Measurements from ENCODE around the gene CSNK2A2.

The CSNK2A2 gene

DNA sequence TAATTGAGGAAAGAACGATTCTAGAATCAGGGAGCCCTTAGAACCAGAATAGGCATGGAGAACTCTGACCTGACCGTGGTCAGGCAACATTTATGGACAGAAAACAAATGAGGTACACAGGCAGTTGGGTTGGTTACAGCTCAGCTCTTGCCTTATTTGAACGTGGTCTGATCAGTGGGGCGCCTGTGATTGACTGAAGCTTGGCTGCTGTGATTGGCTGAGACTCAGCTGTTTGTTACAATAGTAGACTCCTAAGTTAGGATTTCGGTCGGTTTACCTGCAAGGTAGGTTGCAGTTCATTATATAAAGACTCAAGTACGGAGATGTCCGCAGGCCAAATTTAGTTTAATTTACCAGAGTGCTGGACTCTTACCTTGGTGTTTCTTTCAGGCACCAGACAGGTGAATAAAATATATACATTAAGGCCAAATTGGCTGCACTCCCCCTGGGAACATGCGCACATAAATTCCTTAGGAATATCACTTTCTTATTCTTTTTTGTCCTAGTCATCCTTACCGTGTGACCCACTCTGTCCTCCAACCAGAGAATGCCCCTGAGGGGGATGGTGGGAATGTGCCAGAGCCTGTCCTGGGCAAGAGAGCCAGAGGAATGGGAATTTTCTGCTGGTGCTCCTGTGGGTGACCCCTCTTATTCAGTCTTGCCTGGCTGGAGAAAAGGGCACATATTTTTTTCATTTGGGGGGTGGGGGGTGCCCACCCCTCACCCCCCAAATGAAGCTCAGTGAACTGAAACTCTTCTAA lies 7.5 kb upstream of the CSNK2A2 start:
- Histone ChIP-seq H3K9ac (no peak overlapping the region), H3K4me1 (ENCODE audit: low read depth, poor library complexity, severe bottlenecking) (no peaks in the 10 kb centered on the region)

GRCh38 chr16:58201163-58201562 lies 3.3 kb upstream of the CSNK2A2 start:
- Histone ChIP-seq H3K36me3 (ENCODE audit: insufficient read depth) (peaks cover 3% of the 10 kb centered on the region; the same call in 1 of the 2 replicates), H2AFZ (ENCODE audit: low read depth) (no peak overlapping the region), H3K4me1 (ENCODE audit: low read depth, poor library complexity, severe bottlenecking) (peaks cover 12% of the 10 kb centered on the region), H4K20me1 (ENCODE audit: insufficient read depth) (no peaks in the 10 kb centered on the region), H3K27ac (no peak overlapping the region), H3K79me2 (ENCODE audit: insufficient read depth, low read depth) (peaks cover 12% of the 10 kb centered on the region), H3K4me2 (no peak overlapping the region), H3K9ac (no peak overlapping the region), H3K4me3 (IDR thresholded peaks at IDR 0.05; ENCODE audit: insufficient read depth, low read depth, low read length) (no peak overlapping the region), H3K27me3 (ENCODE audit: insufficient read depth, low read depth) (no peaks in the 10 kb centered on the region)
- TF ChIP-seq, protein P1, sequence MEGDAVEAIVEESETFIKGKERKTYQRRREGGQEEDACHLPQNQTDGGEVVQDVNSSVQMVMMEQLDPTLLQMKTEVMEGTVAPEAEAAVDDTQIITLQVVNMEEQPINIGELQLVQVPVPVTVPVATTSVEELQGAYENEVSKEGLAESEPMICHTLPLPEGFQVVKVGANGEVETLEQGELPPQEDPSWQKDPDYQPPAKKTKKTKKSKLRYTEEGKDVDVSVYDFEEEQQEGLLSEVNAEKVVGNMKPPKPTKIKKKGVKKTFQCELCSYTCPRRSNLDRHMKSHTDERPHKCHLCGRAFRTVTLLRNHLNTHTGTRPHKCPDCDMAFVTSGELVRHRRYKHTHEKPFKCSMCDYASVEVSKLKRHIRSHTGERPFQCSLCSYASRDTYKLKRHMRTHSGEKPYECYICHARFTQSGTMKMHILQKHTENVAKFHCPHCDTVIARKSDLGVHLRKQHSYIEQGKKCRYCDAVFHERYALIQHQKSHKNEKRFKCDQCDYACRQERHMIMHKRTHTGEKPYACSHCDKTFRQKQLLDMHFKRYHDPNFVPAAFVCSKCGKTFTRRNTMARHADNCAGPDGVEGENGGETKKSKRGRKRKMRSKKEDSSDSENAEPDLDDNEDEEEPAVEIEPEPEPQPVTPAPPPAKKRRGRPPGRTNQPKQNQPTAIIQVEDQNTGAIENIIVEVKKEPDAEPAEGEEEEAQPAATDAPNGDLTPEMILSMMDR (conservative IDR thresholded peaks at IDR 0.05; ENCODE audit: low read depth, low read length) = no peak

More for the DNA sequence above, 7.5 kb upstream of the CSNK2A2 start:
- H3K27me3 ChIP-seq (ENCODE audit: insufficient read depth, low read depth) = no peaks in the 10 kb centered on the region
- no peak overlapping the region for H3K4me2 ChIP-seq
- TF ChIP-seq, protein P1 (conservative IDR thresholded peaks at IDR 0.05; ENCODE audit: low read depth, low read length) = no peak
- no peak overlapping the region for H2AFZ ChIP-seq (ENCODE audit: low read depth)
- H3K27ac ChIP-seq = no peak overlapping the region
- H4K20me1 ChIP-seq (ENCODE audit: insufficient read depth) = no peaks in the 10 kb centered on the region
- no peaks in the 10 kb centered on the region for H3K79me2 ChIP-seq (ENCODE audit: insufficient read depth, low read depth)
- H3K36me3 ChIP-seq (ENCODE audit: insufficient read depth) = no peaks in the 10 kb centered on the region
- H3K4me3 ChIP-seq (IDR thresholded peaks at IDR 0.05; ENCODE audit: insufficient read depth, low read depth, low read length) = no peak overlapping the region

- no peak overlapping the region for H3K9ac ChIP-seq
- no peak overlapping the region for H3K4me3 ChIP-seq (IDR thresholded peaks at IDR 0.05; ENCODE audit: insufficient read depth, low read depth, low read length)
- no peaks in the 10 kb centered on the region for H3K27me3 ChIP-seq (ENCODE audit: insufficient read depth, low read depth)
- H3K79me2 ChIP-seq (ENCODE audit: insufficient read depth, low read depth) = peaks cover 20% of the 10 kb centered on the region
- no peaks in the 10 kb centered on the region for H4K20me1 ChIP-seq (ENCODE audit: insufficient read depth)
- H2AFZ ChIP-seq (ENCODE audit: low read depth) = no peak overlapping the region
- H3K4me2 ChIP-seq = no peak overlapping the region
- peaks cover 20% of the 10 kb centered on the region for H3K4me1 ChIP-seq (ENCODE audit: low read depth, poor library complexity, severe bottlenecking)
- TF ChIP-seq, protein P1 (conservative IDR thresholded peaks at IDR 0.05; ENCODE audit: low read depth, low read length) = no peak
- peaks cover 8% of the 10 kb centered on the region; the same call in 1 of the 2 replicates for H3K36me3 ChIP-seq (ENCODE audit: insufficient read depth)
- no peak overlapping the region for H3K27ac ChIP-seq
These were observed 2.3 kb upstream of the CSNK2A2 start for GRCh38 chr16:58200004-58200797.

DNA sequence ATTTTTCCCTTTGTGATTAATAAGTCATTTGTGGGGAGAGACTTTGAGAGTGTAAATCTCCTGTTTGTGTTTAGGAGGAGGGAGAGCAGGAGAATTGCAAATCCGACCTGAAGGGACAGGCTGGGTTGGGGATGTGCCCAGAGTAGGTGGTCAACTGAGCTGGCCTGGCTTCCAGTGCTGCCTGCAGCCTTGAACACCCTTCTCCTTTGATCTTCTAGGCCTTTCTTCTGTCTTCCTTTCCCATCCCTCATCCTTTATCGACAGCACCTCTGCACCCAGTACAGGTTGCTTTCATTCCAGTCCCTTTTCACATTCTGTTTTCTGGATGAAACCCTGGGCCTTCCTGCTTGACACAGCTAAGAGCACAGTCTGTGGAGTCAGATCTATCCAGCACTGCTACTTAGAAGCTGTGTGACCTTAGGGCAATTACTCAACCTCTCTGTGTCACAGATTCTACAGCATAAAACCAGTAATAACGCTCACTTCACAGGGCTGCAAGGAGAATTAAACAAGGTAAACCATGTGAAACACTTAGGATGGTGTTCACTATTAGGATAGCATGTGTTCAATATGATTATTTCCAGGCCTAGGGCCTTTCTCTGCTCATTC lies 1.0 kb upstream of the CSNK2A2 start:
- no peak overlapping the region for H3K9ac ChIP-seq
- H3K27ac ChIP-seq = no peak overlapping the region
- TF ChIP-seq, protein P1 (conservative IDR thresholded peaks at IDR 0.05; ENCODE audit: low read depth, low read length) = no peak

More for the DNA sequence above, 1.0 kb upstream of the CSNK2A2 start:
- Histone ChIP-seq H3K36me3 (ENCODE audit: insufficient read depth) (peaks cover 8% of the 10 kb centered on the region; the same call in 1 of the 2 replicates), H3K79me2 (ENCODE audit: insufficient read depth, low read depth) (peaks cover 24% of the 10 kb centered on the region), H3K4me1 (ENCODE audit: low read depth, poor library complexity, severe bottlenecking) (peaks cover 20% of the 10 kb centered on the region), H2AFZ (ENCODE audit: low read depth) (peak overlapping the region; percentile 94), H3K27me3 (ENCODE audit: insufficient read depth, low read depth) (no peaks in the 10 kb centered on the region), H3K4me2 (peak overlapping the region; percentile 30; the same call in 1 of the 2 replicates), H3K4me3 (IDR thresholded peaks at IDR 0.05; ENCODE audit: insufficient read depth, low read depth, low read length) (no peak overlapping the region), H4K20me1 (ENCODE audit: insufficient read depth) (no peaks in the 10 kb centered on the region)
